ENCODE results near the gene BNIP5.

GRCh38 chr6:36383606-36384005 lies 46.9 kb upstream of the BNIP5 start:
- TF ChIP-seq CTCF (IDR thresholded peaks at IDR 0.05; ENCODE audit: low read depth, low read length), result no peak
- TF ChIP-seq POLR2A (IDR thresholded peaks at IDR 0.05; ENCODE audit: extremely low read depth, insufficient read length), result no peak
- no peak for TF ChIP-seq MYC (IDR thresholded peaks at IDR 0.05; ENCODE audit: low read depth, low read length)
